ENCODE results near the gene SORBS1.

- TF ChIP-seq POLR2A (IDR thresholded peaks at IDR 0.05) (no peak), CTCF (IDR thresholded peaks at IDR 0.05) (no peak)
Observed at GRCh38 chr10:95440756-95441546, 120.2 kb downstream of the SORBS1 start.

All from testis (tissue), 2 donors.